Measurements from ENCODE around the gene APLN. TPM values are rescaled to one million over a fixed set of nuclear protein-coding genes. Genes with fewer than 3 reads are reported as not detected.

Gene APLN
- total RNA-seq, 1 donor from 2014 or later: 2.2 TPM

DNA sequence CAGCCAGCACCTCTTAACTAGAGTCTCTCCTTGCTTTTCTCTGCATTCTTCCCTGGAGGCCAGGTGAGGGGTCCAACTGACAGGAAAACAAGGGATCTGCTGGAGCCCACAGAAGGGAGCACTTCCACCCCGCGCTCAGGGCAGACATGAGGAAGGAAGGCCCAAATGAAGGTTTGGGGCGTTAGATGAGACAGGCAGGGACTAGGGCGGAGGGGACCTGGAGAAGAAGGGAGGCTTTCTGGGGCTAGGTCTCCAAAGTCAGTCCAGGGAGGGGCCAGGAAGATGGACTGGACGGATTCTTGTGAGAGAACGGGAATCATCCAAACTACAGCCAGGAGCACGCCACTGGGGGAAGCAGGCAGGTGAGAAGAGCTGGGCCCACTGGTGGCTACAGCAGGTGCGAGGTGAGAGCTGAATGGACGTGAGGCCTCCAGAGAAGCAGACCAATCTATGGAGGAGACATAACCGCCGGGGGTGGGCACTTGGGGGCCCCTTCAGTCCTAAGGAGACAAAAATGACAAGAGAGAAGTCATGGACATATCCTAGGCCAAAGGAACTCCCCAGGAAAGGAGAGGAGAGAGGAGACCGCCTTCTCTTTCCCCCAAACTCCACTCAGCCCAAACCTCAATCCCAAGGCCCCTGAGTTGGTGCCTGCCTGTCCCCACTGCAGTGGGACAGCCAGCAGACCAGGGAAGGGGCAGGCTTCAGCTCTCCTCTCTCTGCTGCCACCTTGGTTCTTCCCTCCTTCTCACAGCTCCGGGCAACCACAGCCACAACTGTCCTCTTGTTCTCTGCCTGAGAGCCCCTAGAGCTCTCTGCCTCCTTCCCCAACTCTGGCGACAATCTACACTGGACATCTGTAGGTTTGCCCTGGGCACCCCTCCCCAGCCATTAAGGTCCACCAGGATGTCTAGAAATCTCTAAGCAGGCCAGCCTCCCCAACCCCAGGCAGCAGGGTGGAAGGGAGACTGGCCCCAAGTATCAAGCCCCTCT lies 7.0 kb downstream of the APLN start:
- Histone ChIP-seq H3K4me1 (no peaks in the 10 kb centered on the region), H3K27ac (no peak overlapping the region), H3K36me3 (no peaks in the 10 kb centered on the region), H3K27me3 (no peaks in the 10 kb centered on the region), H3K9me3 (no peaks in the 10 kb centered on the region), H3K4me3 (no peak overlapping the region)
- no peak for DNase-seq (ENCODE audit: low spot score in 2 of 2)
- intact Hi-C loops (cut with DNase I): no loop called here
- TF ChIP-seq, protein P1, sequence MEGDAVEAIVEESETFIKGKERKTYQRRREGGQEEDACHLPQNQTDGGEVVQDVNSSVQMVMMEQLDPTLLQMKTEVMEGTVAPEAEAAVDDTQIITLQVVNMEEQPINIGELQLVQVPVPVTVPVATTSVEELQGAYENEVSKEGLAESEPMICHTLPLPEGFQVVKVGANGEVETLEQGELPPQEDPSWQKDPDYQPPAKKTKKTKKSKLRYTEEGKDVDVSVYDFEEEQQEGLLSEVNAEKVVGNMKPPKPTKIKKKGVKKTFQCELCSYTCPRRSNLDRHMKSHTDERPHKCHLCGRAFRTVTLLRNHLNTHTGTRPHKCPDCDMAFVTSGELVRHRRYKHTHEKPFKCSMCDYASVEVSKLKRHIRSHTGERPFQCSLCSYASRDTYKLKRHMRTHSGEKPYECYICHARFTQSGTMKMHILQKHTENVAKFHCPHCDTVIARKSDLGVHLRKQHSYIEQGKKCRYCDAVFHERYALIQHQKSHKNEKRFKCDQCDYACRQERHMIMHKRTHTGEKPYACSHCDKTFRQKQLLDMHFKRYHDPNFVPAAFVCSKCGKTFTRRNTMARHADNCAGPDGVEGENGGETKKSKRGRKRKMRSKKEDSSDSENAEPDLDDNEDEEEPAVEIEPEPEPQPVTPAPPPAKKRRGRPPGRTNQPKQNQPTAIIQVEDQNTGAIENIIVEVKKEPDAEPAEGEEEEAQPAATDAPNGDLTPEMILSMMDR (IDR thresholded peaks at IDR 0.05): no peak

DNA sequence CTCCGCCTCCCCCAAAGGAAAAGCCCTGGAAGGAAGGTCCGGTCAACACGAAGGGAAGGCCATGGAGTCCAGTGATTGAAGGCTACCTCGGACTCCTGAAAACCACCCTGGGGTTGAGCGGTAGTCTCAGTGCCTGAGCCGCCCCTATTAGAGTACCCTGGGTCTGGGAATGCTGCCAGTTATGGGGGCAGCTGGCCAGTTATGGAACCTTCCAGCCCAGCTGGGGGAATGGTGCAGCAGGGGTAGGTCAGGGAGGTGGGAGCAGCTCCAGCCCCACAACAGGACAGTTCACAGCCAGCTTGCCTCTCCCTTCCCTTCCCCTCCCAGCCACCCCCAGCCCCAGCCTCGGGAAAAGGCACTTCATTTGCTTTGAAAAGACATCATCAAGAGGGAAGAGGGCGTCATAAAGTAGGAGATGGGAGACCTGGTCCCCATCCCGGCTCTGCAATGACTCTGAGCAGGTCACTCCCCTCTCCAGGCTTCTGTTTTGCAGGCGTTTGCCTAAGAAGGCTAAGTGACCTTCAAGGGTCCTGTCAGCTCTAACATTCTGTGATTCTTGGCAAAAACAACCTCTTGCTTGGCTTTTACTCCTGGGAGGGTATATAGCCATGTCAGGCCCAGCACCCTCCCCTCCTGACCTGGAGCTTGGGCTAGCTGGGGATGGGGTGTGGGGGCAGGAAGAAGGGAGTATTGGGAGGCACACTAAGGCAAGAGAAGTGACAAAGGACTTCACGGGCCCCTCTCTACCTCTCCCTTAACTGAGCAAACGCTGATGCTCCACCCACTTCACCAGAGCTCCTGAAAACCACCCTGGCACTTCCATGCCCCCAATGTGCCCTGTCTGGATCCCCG lies 8.0 kb downstream of the APLN start:
- H3K27me3 ChIP-seq: no peaks in the 10 kb centered on the region
- intact Hi-C loops (cut with DNase I): no loop called here

DNA sequence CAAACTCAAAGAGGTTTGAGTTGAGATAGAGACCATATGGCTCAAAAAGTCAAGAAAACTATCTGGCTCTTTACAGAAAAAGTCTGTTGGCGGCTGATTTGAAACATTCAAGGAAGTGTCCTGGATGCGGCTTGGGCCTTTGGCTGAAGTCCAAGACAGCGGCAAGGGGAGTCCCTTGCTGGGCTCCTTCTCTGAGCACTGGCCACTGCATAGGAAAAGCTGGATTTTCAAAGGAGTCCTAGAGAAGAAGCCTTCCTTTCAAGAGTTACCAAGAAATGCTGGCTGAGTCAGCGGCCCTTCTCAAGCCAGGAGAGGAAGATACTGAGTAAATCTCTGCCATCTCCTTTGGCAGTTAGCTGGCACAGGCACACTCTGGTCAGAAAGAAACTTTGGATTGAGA lies 12.1 kb downstream of the APLN start:
- Histone ChIP-seq H3K36me3 (no peaks in the 10 kb centered on the region), H3K4me1 (no peaks in the 10 kb centered on the region), H3K9me3 (no peaks in the 10 kb centered on the region), H3K27ac (no peak overlapping the region), H3K27me3 (no peaks in the 10 kb centered on the region), H3K4me3 (no peak overlapping the region)
- DNase-seq (ENCODE audit: low spot score in 2 of 2): no peak
- TF ChIP-seq, protein P1 (IDR thresholded peaks at IDR 0.05): no peak
- intact Hi-C loops (cut with DNase I): no loop called here

More for the DNA sequence above, 8.0 kb downstream of the APLN start:
- DNase-seq (ENCODE audit: low spot score in 2 of 2): peak in 1 of 2 donors; percentile 9
- Histone ChIP-seq H3K9me3 (no peaks in the 10 kb centered on the region), H3K4me3 (no peak overlapping the region), H3K36me3 (no peaks in the 10 kb centered on the region), H3K4me1 (no peaks in the 10 kb centered on the region), H3K27ac (no peak overlapping the region)
- TF ChIP-seq, protein P1 (IDR thresholded peaks at IDR 0.05): no peak

DNA sequence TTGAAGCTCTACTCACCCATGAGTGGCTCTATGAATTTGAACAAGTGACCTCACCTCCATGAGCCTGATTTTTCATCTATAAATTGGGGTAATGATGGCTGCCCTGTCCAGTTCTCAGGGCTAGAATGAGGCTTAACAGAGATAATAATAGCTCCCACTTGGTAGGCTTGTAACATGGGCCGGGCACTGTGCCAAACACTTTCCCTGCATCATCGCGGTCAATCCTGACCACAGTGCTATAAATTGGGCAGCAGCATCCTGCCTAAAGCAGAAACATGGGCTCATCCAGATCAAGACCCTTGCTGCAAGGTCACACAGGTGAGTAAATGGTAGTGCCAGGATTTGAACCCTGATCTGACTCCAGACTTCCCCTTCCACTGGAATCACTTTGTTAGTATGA lies 12.8 kb downstream of the APLN start:
- intact Hi-C loops (cut with DNase I): no loop called here
- TF ChIP-seq, protein P1 (IDR thresholded peaks at IDR 0.05): no peak
- Histone ChIP-seq H3K4me3 (no peak overlapping the region), H3K27me3 (no peaks in the 10 kb centered on the region), H3K27ac (no peak overlapping the region), H3K36me3 (no peaks in the 10 kb centered on the region), H3K9me3 (no peaks in the 10 kb centered on the region), H3K4me1 (no peaks in the 10 kb centered on the region)
- no peak for DNase-seq (ENCODE audit: low spot score in 2 of 2)

DNA sequence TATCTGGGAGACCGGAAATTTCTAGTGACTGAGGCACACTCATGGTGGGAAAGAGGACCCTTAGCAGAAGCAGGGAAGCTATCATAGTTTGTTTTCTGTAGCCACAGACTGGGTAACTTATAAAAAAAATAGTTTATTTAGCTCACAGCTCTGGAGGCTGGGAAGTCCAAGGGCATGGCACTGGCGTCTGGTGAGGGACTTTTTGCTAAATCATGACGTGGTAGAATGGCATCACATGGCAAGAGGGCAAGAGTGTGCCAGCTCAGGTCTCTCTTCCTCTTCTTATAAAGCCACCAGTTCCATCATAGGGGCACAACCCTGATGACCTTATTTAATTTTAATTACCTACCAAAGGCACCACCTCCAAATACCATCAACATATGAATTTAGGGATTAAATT lies 13.3 kb downstream of the APLN start:
- H3K27me3 ChIP-seq: no peaks in the 10 kb centered on the region
- no peaks in the 10 kb centered on the region for H3K36me3 ChIP-seq
- TF ChIP-seq, protein P1 (IDR thresholded peaks at IDR 0.05): no peak
- H3K27ac ChIP-seq: no peak overlapping the region
- no peak overlapping the region for H3K4me3 ChIP-seq
- no peak for DNase-seq (ENCODE audit: low spot score in 2 of 2)
- intact Hi-C loops (cut with DNase I): no loop called here
- no peaks in the 10 kb centered on the region for H3K4me1 ChIP-seq
- H3K9me3 ChIP-seq: no peaks in the 10 kb centered on the region

Data from ascending aorta (tissue), 2 donors.